HepG2 (cell line): ENCODE results near the gene FAM222B. TPM values are rescaled to one million over a fixed set of nuclear protein-coding genes. Genes with fewer than 3 reads are reported as not detected.

Experiments
- FOSL2 ChIP-seq: sonication (generic); formaldehyde crosslinking; IDR thresholded peaks from 2 replicates; pipeline ENCODE4 v1.4.0; 2020; ENCODE audit warnings: missing genetic modification reagents
- KDM6A ChIP-seq: IDR thresholded peaks from 2 replicates; pipeline ENCODE4 v1.6.1; 2016; ENCODE audit warnings: low read depth
- KLF13 ChIP-seq: sonication (generic); formaldehyde crosslinking; IDR thresholded peaks from 2 replicates; pipeline ENCODE4 v1.4.0; 2020; ENCODE audit warnings: mild to moderate bottlenecking, missing genetic modification reagents
- MTA1 ChIP-seq: sonication (generic); formaldehyde crosslinking; IDR thresholded peaks from 2 replicates; pipeline ENCODE4 v1.4.0; 2020; ENCODE audit warnings: missing genetic modification reagents, mild to moderate bottlenecking, borderline replicate concordance
- NFKBIZ ChIP-seq: IDR thresholded peaks from 2 replicates; pipeline ENCODE4 v1.6.1; 2018; ENCODE audit warnings: missing genetic modification reagents, missing compliant biosample characterization
- NRL ChIP-seq: sonication (generic); formaldehyde crosslinking; IDR thresholded peaks from 2 replicates; pipeline ENCODE4 v1.5.0; 2020; ENCODE audit warnings: missing genetic modification reagents, mild to moderate bottlenecking, moderate library complexity, borderline replicate concordance
- ONECUT2 ChIP-seq: sonication (generic); formaldehyde crosslinking; IDR thresholded peaks from 2 replicates; pipeline ENCODE4 v1.4.0; 2020; ENCODE audit warnings: missing genetic modification reagents
- RFX3 ChIP-seq: IDR thresholded peaks from 2 replicates; pipeline ENCODE4 v1.6.1; 2016; ENCODE audit warnings: missing biosample characterization, missing genetic modification reagents
- SNRNP70 ChIP-seq: fragments of 200-400 bp; formaldehyde crosslinking; IDR thresholded peaks from 2 replicates; pipeline ENCODE4 v1.6.1; 2017; ENCODE audit warnings: mild to moderate bottlenecking, low read depth, low read length, moderate library complexity
- SRSF9 ChIP-seq: fragments of 200-400 bp; formaldehyde crosslinking; IDR thresholded peaks from 2 replicates; pipeline ENCODE4 v1.6.1; 2018; ENCODE audit warnings: borderline replicate concordance, mild to moderate bottlenecking, low read depth, low read length; ENCODE audit not compliant: insufficient read depth, poor library complexity, severe bottlenecking
- ZNF12 ChIP-seq: sonication (generic); formaldehyde crosslinking; IDR thresholded peaks from 2 replicates; pipeline ENCODE4 v1.5.0; 2020; ENCODE audit warnings: missing genetic modification reagents
- ZNF142 ChIP-seq: sonication (generic); formaldehyde crosslinking; IDR thresholded peaks from 2 replicates; pipeline ENCODE4 v1.4.0; 2020; ENCODE audit warnings: missing genetic modification reagents
- ZNF383 ChIP-seq: sonication (generic); formaldehyde crosslinking; IDR thresholded peaks from 2 replicates; pipeline ENCODE4 v1.4.0; 2020; ENCODE audit warnings: missing genetic modification reagents, mild to moderate bottlenecking, borderline replicate concordance
- polyA plus RNA-seq, 8 experiments: library from polyadenylated mRNA; depleted of rRNA in 3 of 8; stranded (reverse) in 7 of 8; unstranded in 1 of 8; fragments of >200 nt; fragmentation: Illumina TruSeq in 4 of 8; extraction: Trizol in 4 of 8; gene quantifications; 2 replicates each; pipeline versions ENCODE4 v1.2.1 to v1.2.3, GENCODE V29; 2011 to 2016; ENCODE audit warnings: low read depth in 4 of 8, missing spikeins in 1 of 8, mixed read lengths in 1 of 8; ENCODE audit not compliant: insufficient read depth in 1 of 8
- total RNA-seq, 5 experiments: library from RNA; depleted of rRNA; stranded (reverse); fragments of >200 nt; fragmentation: Illumina TruSeq; extraction: Trizol; gene quantifications; 2 replicates each; pipeline ENCODE4 v1.2.3, GENCODE V29; 2016; ENCODE audit warnings: low read depth in 1 of 5
- TF ChIP-seq, protein P1 (sequence below): sonication (generic); formaldehyde crosslinking; IDR thresholded peaks from 2 replicates; pipeline ENCODE4 v1.5.1; 2020; ENCODE audit warnings: mild to moderate bottlenecking, missing genetic modification reagents, moderate library complexity
- TF ChIP-seq, protein P2 (sequence below): sonication (generic); formaldehyde crosslinking; IDR thresholded peaks from 2 replicates; pipeline ENCODE4 v1.5.1; 2020; ENCODE audit warnings: mild to moderate bottlenecking, missing genetic modification reagents, moderate library complexity

The FAM222B gene
- total and polyA plus RNA-seq, 2 of the 13 experiments (the other 11 are each of a cell fraction or from before 2014, with no cell fraction given) = 3.5 to 7.3 TPM

- TF ChIP-seq, protein P1, sequence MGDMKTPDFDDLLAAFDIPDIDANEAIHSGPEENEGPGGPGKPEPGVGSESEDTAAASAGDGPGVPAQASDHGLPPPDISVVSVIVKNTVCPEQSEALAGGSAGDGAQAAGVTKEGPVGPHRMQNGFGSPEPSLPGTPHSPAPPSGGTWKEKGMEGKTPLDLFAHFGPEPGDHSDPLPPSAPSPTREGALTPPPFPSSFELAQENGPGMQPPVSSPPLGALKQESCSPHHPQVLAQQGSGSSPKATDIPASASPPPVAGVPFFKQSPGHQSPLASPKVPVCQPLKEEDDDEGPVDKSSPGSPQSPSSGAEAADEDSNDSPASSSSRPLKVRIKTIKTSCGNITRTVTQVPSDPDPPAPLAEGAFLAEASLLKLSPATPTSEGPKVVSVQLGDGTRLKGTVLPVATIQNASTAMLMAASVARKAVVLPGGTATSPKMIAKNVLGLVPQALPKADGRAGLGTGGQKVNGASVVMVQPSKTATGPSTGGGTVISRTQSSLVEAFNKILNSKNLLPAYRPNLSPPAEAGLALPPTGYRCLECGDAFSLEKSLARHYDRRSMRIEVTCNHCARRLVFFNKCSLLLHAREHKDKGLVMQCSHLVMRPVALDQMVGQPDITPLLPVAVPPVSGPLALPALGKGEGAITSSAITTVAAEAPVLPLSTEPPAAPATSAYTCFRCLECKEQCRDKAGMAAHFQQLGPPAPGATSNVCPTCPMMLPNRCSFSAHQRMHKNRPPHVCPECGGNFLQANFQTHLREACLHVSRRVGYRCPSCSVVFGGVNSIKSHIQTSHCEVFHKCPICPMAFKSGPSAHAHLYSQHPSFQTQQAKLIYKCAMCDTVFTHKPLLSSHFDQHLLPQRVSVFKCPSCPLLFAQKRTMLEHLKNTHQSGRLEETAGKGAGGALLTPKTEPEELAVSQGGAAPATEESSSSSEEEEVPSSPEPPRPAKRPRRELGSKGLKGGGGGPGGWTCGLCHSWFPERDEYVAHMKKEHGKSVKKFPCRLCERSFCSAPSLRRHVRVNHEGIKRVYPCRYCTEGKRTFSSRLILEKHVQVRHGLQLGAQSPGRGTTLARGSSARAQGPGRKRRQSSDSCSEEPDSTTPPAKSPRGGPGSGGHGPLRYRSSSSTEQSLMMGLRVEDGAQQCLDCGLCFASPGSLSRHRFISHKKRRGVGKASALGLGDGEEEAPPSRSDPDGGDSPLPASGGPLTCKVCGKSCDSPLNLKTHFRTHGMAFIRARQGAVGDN (CRISPR knock-in tag) = peak; percentile 77
- no peak; the same call in 1 of the 2 replicates for TF ChIP-seq ZNF12
- TF ChIP-seq MTA1 (CRISPR knock-in tag) = no peak
- TF ChIP-seq RFX3 (CRISPR knock-in tag) = no peak
- TF ChIP-seq SNRNP70 = no peak
- TF ChIP-seq NRL = 0 out of 2 replicates have a peak, but pooled peaks have one; percentile 40
- TF ChIP-seq ONECUT2 = no peak
- TF ChIP-seq KDM6A = no peak
- TF ChIP-seq, protein P2, sequence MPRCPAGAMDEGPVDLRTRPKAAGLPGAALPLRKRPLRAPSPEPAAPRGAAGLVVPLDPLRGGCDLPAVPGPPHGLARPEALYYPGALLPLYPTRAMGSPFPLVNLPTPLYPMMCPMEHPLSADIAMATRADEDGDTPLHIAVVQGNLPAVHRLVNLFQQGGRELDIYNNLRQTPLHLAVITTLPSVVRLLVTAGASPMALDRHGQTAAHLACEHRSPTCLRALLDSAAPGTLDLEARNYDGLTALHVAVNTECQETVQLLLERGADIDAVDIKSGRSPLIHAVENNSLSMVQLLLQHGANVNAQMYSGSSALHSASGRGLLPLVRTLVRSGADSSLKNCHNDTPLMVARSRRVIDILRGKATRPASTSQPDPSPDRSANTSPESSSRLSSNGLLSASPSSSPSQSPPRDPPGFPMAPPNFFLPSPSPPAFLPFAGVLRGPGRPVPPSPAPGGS (CRISPR knock-in tag) = 0 out of 2 replicates have a peak, but pooled peaks have one; percentile 39
- no peak for TF ChIP-seq ZNF142 (CRISPR knock-in tag)
- peak; percentile 45; the same call in 1 of the 2 replicates for TF ChIP-seq FOSL2 (CRISPR knock-in tag)
- TF ChIP-seq SRSF9 = no peak
- no peak for TF ChIP-seq KLF13 (CRISPR knock-in tag)
- no peak for TF ChIP-seq ZNF383 (CRISPR knock-in tag)
- TF ChIP-seq NFKBIZ (CRISPR knock-in tag) = no peak
These were observed 97.4 kb downstream of the FAM222B start (continued) for GRCh38 chr17:28744972-28745785.
